CD14-positive monocyte (primary cell): ENCODE data around the gene FHIT. TPM values are rescaled to one million over a fixed set of nuclear protein-coding genes. Genes with fewer than 3 reads are reported as not detected.

Experiments
- DNase-seq, 3 donors: peaks; one replicate each; pipeline ENCODE4 v3.0.0-alpha.2; 2011 to 2022
- H2AFZ ChIP-seq: 2 replicates; pipeline ENCODE4 v1.6.0; 2012; ENCODE audit warnings: mild to moderate bottlenecking, low read depth, low read length, inconsistent platforms; ENCODE audit not compliant: insufficient read depth, poor library complexity, severe bottlenecking
- H3K27ac ChIP-seq, 2 donors: 1 replicate in 1 of 2; 2 replicates in 1 of 2; pipeline ENCODE4 v1.5.1; 2012 to 2013; ENCODE audit warnings: low read length in 2 of 2, control low read depth in 1 of 2, inconsistent platforms in 1 of 2, low read depth in 1 of 2, mild to moderate bottlenecking in 1 of 2
- H3K27me3 ChIP-seq, 2 donors: one replicate each; pipeline versions ENCODE4 v1.6.0 to v1.6.1; 2011 to 2013; ENCODE audit warnings: low read length in 2 of 2; ENCODE audit not compliant: control insufficient read depth in 2 of 2, insufficient read depth in 2 of 2
- H3K36me3 ChIP-seq, 2 donors: replicated peaks in 1 of 2; 1 replicate in 1 of 2; 2 replicates in 1 of 2; pipeline versions ENCODE4 v1.5.1 to v1.6.1; 2012 to 2013; ENCODE audit warnings: low read length in 2 of 2, control low read depth in 1 of 2, inconsistent platforms in 1 of 2, mild to moderate bottlenecking in 1 of 2; ENCODE audit not compliant: insufficient read depth in 2 of 2, control insufficient read depth in 1 of 2
- H3K4me1 ChIP-seq, 2 donors: 1 replicate in 1 of 2; 2 replicates in 1 of 2; pipeline versions ENCODE4 v1.5.1 to v1.6.1; 2012 to 2013; ENCODE audit warnings: low read length in 2 of 2, control low read depth in 1 of 2, inconsistent platforms in 1 of 2, mild to moderate bottlenecking in 1 of 2, moderate library complexity in 1 of 2; ENCODE audit not compliant: insufficient read depth in 2 of 2, control insufficient read depth in 1 of 2
- H3K4me2 ChIP-seq: replicated peaks from 2 replicates; pipeline ENCODE3; 2012; ENCODE audit warnings: low read length, moderate library complexity, mild to moderate bottlenecking; ENCODE audit not compliant: poor library complexity, severe bottlenecking; ENCODE audit errors: extremely low read depth
- H3K4me3 ChIP-seq, 3 experiments: fragments of 200-600 bp in 1 of 3; sonication (generic) in 1 of 3; replicated peaks in 1 of 3; 1 replicate in 2 of 3; 2 replicates in 1 of 3; pipeline ENCODE4 v1.5.1; 2011 to 2013; ENCODE audit warnings: low read length in 3 of 3, mild to moderate bottlenecking in 3 of 3, control low read depth in 2 of 3, low read depth in 2 of 3, inconsistent platforms in 1 of 3, moderate library complexity in 1 of 3
- H3K79me2 ChIP-seq: 2 replicates; pipeline ENCODE4 v1.6.0; 2012; ENCODE audit warnings: mild to moderate bottlenecking, control low read depth, inconsistent platforms, low read length, moderate library complexity; ENCODE audit not compliant: insufficient read depth
- H3K9ac ChIP-seq: 2 replicates; pipeline ENCODE4 v1.6.0; 2017; ENCODE audit warnings: low read length, mild to moderate bottlenecking; ENCODE audit not compliant: insufficient read depth, poor library complexity, severe bottlenecking
- H3K9me3 ChIP-seq, 2 donors: replicated peaks in 1 of 2; 1 replicate in 1 of 2; 2 replicates in 1 of 2; pipeline versions ENCODE4 v1.5.1 to v1.6.1; 2012 to 2013; ENCODE audit warnings: low read length in 2 of 2, control low read depth in 1 of 2; ENCODE audit not compliant: control insufficient read depth in 1 of 2, insufficient read depth in 1 of 2
- H4K20me1 ChIP-seq: 2 replicates; pipeline ENCODE4 v1.6.0; 2012; ENCODE audit warnings: mild to moderate bottlenecking, low read length, control low read depth, moderate library complexity; ENCODE audit not compliant: insufficient read depth
- H3K27ac Mint-ChIP-seq, 7 donors: one replicate each; pipeline ENCODE4 v1.8.0; 2020; ENCODE audit warnings: mild to moderate bottlenecking in 7 of 7, mixed read lengths in 7 of 7, moderate library complexity in 6 of 7, inconsistent platforms in 2 of 7
- H3K27me3 Mint-ChIP-seq, 3 donors: one replicate each; pipeline ENCODE4 v1.8.0; 2021 to 2022; ENCODE audit warnings: low read depth in 3 of 3, mild to moderate bottlenecking in 3 of 3, mixed read lengths in 3 of 3, moderate library complexity in 3 of 3, inconsistent platforms in 1 of 3
- H3K36me3 Mint-ChIP-seq, 2 donors: one replicate each; pipeline ENCODE4 v1.8.0; 2020; ENCODE audit warnings: mixed read lengths in 2 of 2, inconsistent platforms in 1 of 2, mild to moderate bottlenecking in 1 of 2
- H3K4me1 Mint-ChIP-seq: one replicate; pipeline ENCODE4 v1.8.0; 2020; ENCODE audit warnings: mild to moderate bottlenecking, mixed read lengths
- H3K4me3 Mint-ChIP-seq, 2 donors: one replicate each; pipeline ENCODE4 v1.8.0; 2020; ENCODE audit warnings: mild to moderate bottlenecking in 2 of 2, mixed read lengths in 2 of 2, moderate library complexity in 1 of 2
- H3K9me3 Mint-ChIP-seq, 7 donors: one replicate each; pipeline ENCODE4 v1.8.0; 2020 to 2022; ENCODE audit warnings: mixed read lengths in 7 of 7, mild to moderate bottlenecking in 6 of 7, moderate library complexity in 6 of 7, inconsistent platforms in 2 of 7
- CTCF ChIP-seq: fragments of 200-600 bp; IDR thresholded peaks from one replicate; pipeline ENCODE4 v1.8.0; 2022; ENCODE audit warnings: antibody characterized with exemption, mild to moderate bottlenecking
- WGBS: methylation state at CpG from one replicate; pipeline ENCODE4 v1.1.5; 2013; ENCODE audit warnings: missing lambda C conversion rate; ENCODE audit not compliant: insufficient coverage; 5-methylcytosine and 5-hydroxymethylcytosine counted together
- intact Hi-C, 2 donors: fragments of 100-400 bp; cut with micrococcal nuclease; formaldehyde crosslinking; loops; one replicate each; pipeline versions ENCODE4 v1.15.0 to v1.15.1; 2023
- polyA plus RNA-seq, 3 donors: library from polyadenylated mRNA; depleted of rRNA in 1 of 3; unstranded in 2 of 3; stranded (reverse) in 1 of 3; fragments of 300-500 nt in 2 of 3; fragments of >200 nt in 1 of 3; fragmentation: Illumina TruSeq in 2 of 3; gene quantifications; 1 replicate in 2 of 3; 2 replicates in 1 of 3; pipeline ENCODE4 v1.2.3, GENCODE V29; 2012 to 2021

The FHIT gene
- polyA plus RNA-seq, 3 donors, result 1.7 to 3.4 (median 3.2) TPM

- peak in 1 of 3 donors; percentile 31 for DNase-seq
- Histone ChIP-seq H3K36me3 (no peaks in the 10 kb centered on the region), H3K9ac (no peak overlapping the region), H3K79me2 (no peaks in the 10 kb centered on the region), H3K4me2 (no peak overlapping the region), H4K20me1 (no peaks in the 10 kb centered on the region), H2AFZ (no peak overlapping the region), H3K27ac (peak overlapping the region in 1 of 2 donors; percentile 69), H3K4me1 (peaks cover 30 to 35% of the 10 kb centered on the region in 2 donors), H3K4me3 (no peak overlapping the region), H3K27me3 (no peaks in the 10 kb centered on the region), H3K9me3 (peaks cover 3 to 7% of the 10 kb centered on the region in 2 donors)
- peak overlapping the region; percentile 0 to 85 (median 59) for H3K27ac Mint-ChIP-seq
- intact Hi-C loops, result no loop called here
- H3K27me3 Mint-ChIP-seq, result no peaks in the 10 kb centered on the region
- H3K4me3 Mint-ChIP-seq, result no peak overlapping the region
- no peak for TF ChIP-seq CTCF
- peaks cover 2 to 4% of the 10 kb centered on the region in 2 donors for H3K36me3 Mint-ChIP-seq
- WGBS, result 0% methylated on average over 4 of the region's 4 CpGs
- H3K4me1 Mint-ChIP-seq, result peaks cover 42% of the 10 kb centered on the region
- H3K9me3 Mint-ChIP-seq, result peaks cover 6 to 14% (median 7%) of the 10 kb centered on the region in 7 donors
Measured at GRCh38 chr3:60856257-60857046, 394.8 kb downstream of the FHIT start.

- Histone ChIP-seq H3K9ac (no peak overlapping the region), H3K4me2 (peak overlapping the region; percentile 27), H3K27ac (peak overlapping the region in 1 of 2 donors; percentile 69), H2AFZ (no peak overlapping the region), H3K36me3 (no peaks in the 10 kb centered on the region), H3K79me2 (no peaks in the 10 kb centered on the region), H3K4me3 (peak overlapping the region in 1 of 3 experiments; percentile 41), H3K9me3 (peaks cover 0 to 4% of the 10 kb centered on the region in 2 donors), H3K27me3 (no peaks in the 10 kb centered on the region), H4K20me1 (no peaks in the 10 kb centered on the region), H3K4me1 (peaks cover 30 to 35% of the 10 kb centered on the region in 2 donors)
- H3K27ac Mint-ChIP-seq, result peak overlapping the region; percentile 26 to 89 (median 73)
- peak overlapping the region in 1 of 2 donors; percentile 18 for H3K4me3 Mint-ChIP-seq
- intact Hi-C loops, result no loop called here
- no peaks in the 10 kb centered on the region for H3K27me3 Mint-ChIP-seq
- DNase-seq, result peak; percentile 38 to 75 (median 46)
- no peak for TF ChIP-seq CTCF
- WGBS, result no CpG with 5 or more reads among the region's 2 CpGs
- H3K4me1 Mint-ChIP-seq, result peaks cover 42% of the 10 kb centered on the region
- H3K9me3 Mint-ChIP-seq, result peaks cover 6 to 17% (median 9%) of the 10 kb centered on the region in 7 donors
- H3K36me3 Mint-ChIP-seq, result peaks cover 2 to 4% of the 10 kb centered on the region in 2 donors
Measured at GRCh38 chr3:60855250-60855649, 396.0 kb downstream of the FHIT start.
